ENCODE results near the gene SMG9. TPM values are rescaled to one million over a fixed set of nuclear protein-coding genes. Genes with fewer than 3 reads are reported as not detected.
A peak's percentile ranks its signal among the peaks of the same experiment; 100 is the strongest.

Gene SMG9
- total and polyA plus RNA-seq, 2 donors (not counting 1 experiment from before 2014, with no cell fraction given), result 6.0 to 6.1 TPM

- Histone ChIP-seq H3K27ac (ENCODE audit: insufficient read depth, low read length) (peak overlapping the region; percentile 45), H3K27me3 (ENCODE audit: control insufficient read depth, insufficient read depth, low read length) (no peaks in the 10 kb centered on the region), H3K9me3 (ENCODE audit: control insufficient read depth, insufficient read depth, low read depth, low read length) (no peaks in the 10 kb centered on the region), H3K4me1 (ENCODE audit: control insufficient read depth, extremely low read depth, insufficient read depth, low read length) (peaks cover 22% of the 10 kb centered on the region), H3K36me3 (ENCODE audit: control insufficient read depth, insufficient read depth, low read length) (no peaks in the 10 kb centered on the region), H4K20me1 (ENCODE audit: control insufficient read depth, extremely low read depth, insufficient read depth, low read length) (no peaks in the 10 kb centered on the region), H3K4me3 (replicated peaks in 1 of 4; ENCODE audit: control extremely low read depth in 1 of 4, insufficient read depth in 1 of 4, low read depth in 3 of 4, low read length in 4 of 4) (no peak overlapping the region), H3K79me2 (ENCODE audit: control insufficient read depth, insufficient read depth, low read length) (no peaks in the 10 kb centered on the region), H3K9ac (ENCODE audit: insufficient read depth, low read length) (no peak overlapping the region), H3K4me2 (ENCODE audit: extremely low read depth, insufficient read depth, low read length) (peak overlapping the region; percentile 37), H2AFZ (ENCODE audit: low read length) (no peak overlapping the region)
- no peak for TF ChIP-seq EZH2 (IDR thresholded peaks at IDR 0.05; ENCODE audit: low read length, missing control alignments)
- no peak for TF ChIP-seq CTCF (conservative IDR thresholded peaks at IDR 0.05 in 1 of 2, IDR thresholded peaks at IDR 0.05 in 1 of 2; ENCODE audit: low read depth in 1 of 2, low read length in 2 of 2)
- DNase-seq (ENCODE audit: low read depth in 2 of 2), result peak in 1 of 2 donors; percentile 71
Measured at GRCh38 chr19:43763473-43763939, 8.7 kb upstream of the SMG9 start.

DNA sequence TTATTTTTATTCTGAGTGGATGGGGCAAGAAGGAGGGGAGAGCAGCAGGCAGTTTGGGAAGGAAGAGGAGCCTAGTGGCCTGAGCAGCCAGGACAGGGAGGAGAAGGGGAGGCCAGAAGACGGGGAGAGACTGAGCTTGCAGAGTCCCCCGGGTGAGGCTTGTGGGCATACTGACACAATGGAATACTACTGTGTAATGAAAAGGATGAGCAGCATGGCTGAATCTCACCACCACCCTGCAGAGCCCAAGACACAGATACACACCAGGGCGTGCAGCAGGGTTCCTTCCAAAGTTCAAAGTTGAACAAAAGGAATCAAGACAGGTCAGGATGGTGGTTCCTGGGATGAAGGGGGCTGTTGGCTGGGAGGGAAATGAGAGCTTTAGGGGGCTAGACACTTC is 8.1 kb upstream of the SMG9 start:
- TF ChIP-seq EZH2 (IDR thresholded peaks at IDR 0.05; ENCODE audit: low read length, missing control alignments) (no peak), CTCF (conservative IDR thresholded peaks at IDR 0.05 in 1 of 2, IDR thresholded peaks at IDR 0.05 in 1 of 2; ENCODE audit: low read depth in 1 of 2, low read length in 2 of 2) (no peak)
- no peaks in the 10 kb centered on the region for H3K79me2 ChIP-seq (ENCODE audit: control insufficient read depth, insufficient read depth, low read length)
- H3K4me1 ChIP-seq (ENCODE audit: control insufficient read depth, extremely low read depth, insufficient read depth, low read length), result peaks cover 25% of the 10 kb centered on the region

GRCh38 chr19:43760941-43761340 is 6.2 kb upstream of the SMG9 start:
- H3K4me2 ChIP-seq (ENCODE audit: extremely low read depth, insufficient read depth, low read length), result no peak overlapping the region
- peak in 1 of 2 donors; percentile 48 for DNase-seq (ENCODE audit: low read depth in 2 of 2)
- H3K36me3 ChIP-seq (ENCODE audit: control insufficient read depth, insufficient read depth, low read length), result no peaks in the 10 kb centered on the region
- no peak for TF ChIP-seq EZH2 (IDR thresholded peaks at IDR 0.05; ENCODE audit: low read length, missing control alignments)
- no peak overlapping the region for H3K4me3 ChIP-seq (replicated peaks in 1 of 4; ENCODE audit: control extremely low read depth in 1 of 4, insufficient read depth in 1 of 4, low read depth in 3 of 4, low read length in 4 of 4)
- H3K4me1 ChIP-seq (ENCODE audit: control insufficient read depth, extremely low read depth, insufficient read depth, low read length), result peaks cover 34% of the 10 kb centered on the region
- H4K20me1 ChIP-seq (ENCODE audit: control insufficient read depth, extremely low read depth, insufficient read depth, low read length), result no peaks in the 10 kb centered on the region
- no peaks in the 10 kb centered on the region for H3K27me3 ChIP-seq (ENCODE audit: control insufficient read depth, insufficient read depth, low read length)
- no peak overlapping the region for H3K27ac ChIP-seq (ENCODE audit: insufficient read depth, low read length)
- no peak overlapping the region for H3K9ac ChIP-seq (ENCODE audit: insufficient read depth, low read length)
- H2AFZ ChIP-seq (ENCODE audit: low read length), result no peak overlapping the region
- H3K79me2 ChIP-seq (ENCODE audit: control insufficient read depth, insufficient read depth, low read length), result no peaks in the 10 kb centered on the region
- H3K9me3 ChIP-seq (ENCODE audit: control insufficient read depth, insufficient read depth, low read depth, low read length), result no peaks in the 10 kb centered on the region

More for the DNA sequence above, 8.1 kb upstream of the SMG9 start:
- H3K4me3 ChIP-seq (replicated peaks in 1 of 4; ENCODE audit: control extremely low read depth in 1 of 4, insufficient read depth in 1 of 4, low read depth in 3 of 4, low read length in 4 of 4), result no peak overlapping the region
- H3K9ac ChIP-seq (ENCODE audit: insufficient read depth, low read length), result no peak overlapping the region
- H3K27ac ChIP-seq (ENCODE audit: insufficient read depth, low read length), result no peak overlapping the region
- H2AFZ ChIP-seq (ENCODE audit: low read length), result no peak overlapping the region
- no peaks in the 10 kb centered on the region for H3K36me3 ChIP-seq (ENCODE audit: control insufficient read depth, insufficient read depth, low read length)
- no peaks in the 10 kb centered on the region for H4K20me1 ChIP-seq (ENCODE audit: control insufficient read depth, extremely low read depth, insufficient read depth, low read length)
- no peak overlapping the region for H3K4me2 ChIP-seq (ENCODE audit: extremely low read depth, insufficient read depth, low read length)
- no peak for DNase-seq (ENCODE audit: low read depth in 2 of 2)
- H3K9me3 ChIP-seq (ENCODE audit: control insufficient read depth, insufficient read depth, low read depth, low read length), result no peaks in the 10 kb centered on the region
- H3K27me3 ChIP-seq (ENCODE audit: control insufficient read depth, insufficient read depth, low read length), result no peaks in the 10 kb centered on the region

Data from fibroblast of lung (primary cell).